Erythroblast (primary cell): ENCODE measurements around the gene MIER2.
"Not testable (repeated sequence)": the region's sequence is repeated elsewhere in the genome, so short reads cannot be mapped to it uniquely, and the experiment has no call there.

Experiments
- DNase-seq, 2 experiments: peaks; one replicate each; lab custom pipeline; 2025; lab: John Stamatoyannopoulos, UW
- GATA1 ChIP-seq: IDR thresholded peaks from 2 replicates; pipeline ENCODE4 v1.6.1; 2011; ENCODE audit warnings: low read depth, mild to moderate bottlenecking, control low read depth, low read length, moderate library complexity
- POLR2A ChIP-seq: IDR thresholded peaks from 2 replicates; pipeline ENCODE4 v1.6.1; 2011; ENCODE audit warnings: mild to moderate bottlenecking, low read length

Gene MIER2

GRCh38 chr19:384799-385169 lies 40.2 kb upstream of the MIER2 start:
- no peak for DNase-seq
- no peak for TF ChIP-seq POLR2A
- no peak for TF ChIP-seq GATA1

GRCh38 chr19:383922-384798 lies 39.6 kb upstream of the MIER2 start:
- no peak for TF ChIP-seq GATA1
- TF ChIP-seq POLR2A: no peak
- DNase-seq: peak in 1 of 2 experiments; percentile 16

- no peak for DNase-seq
- no peak for TF ChIP-seq GATA1
- TF ChIP-seq POLR2A: no peak
Measured at GRCh38 chr19:383040-383439, 38.4 kb upstream of the MIER2 start.

GRCh38 chr19:382578-382977 lies 38.0 kb upstream of the MIER2 start:
- DNase-seq: not testable (repeated sequence)

GRCh38 chr19:381901-382300 lies 37.3 kb upstream of the MIER2 start:
- DNase-seq: not testable (repeated sequence)

GRCh38 chr19:380618-381219 lies 36.1 kb upstream of the MIER2 start:
- DNase-seq: not testable (repeated sequence)

GRCh38 chr19:379796-380195 lies 35.2 kb upstream of the MIER2 start:
- DNase-seq: no peak
- no peak for TF ChIP-seq POLR2A
- no peak for TF ChIP-seq GATA1

GRCh38 chr19:378706-379105 lies 34.1 kb upstream of the MIER2 start:
- no peak for DNase-seq
- no peak for TF ChIP-seq POLR2A
- TF ChIP-seq GATA1: no peak

GRCh38 chr19:377801-378581 lies 33.4 kb upstream of the MIER2 start:
- no peak for DNase-seq
- TF ChIP-seq POLR2A: no peak

- TF ChIP-seq POLR2A (no peak), GATA1 (no peak)
- DNase-seq: no peak
Measured at GRCh38 chr19:376111-376470, 31.5 kb upstream of the MIER2 start.

GRCh38 chr19:375395-376110 lies 31.0 kb upstream of the MIER2 start:
- DNase-seq: no peak
- TF ChIP-seq GATA1: no peak
- TF ChIP-seq POLR2A: no peak

GRCh38 chr19:374886-375235 lies 30.3 kb upstream of the MIER2 start:
- DNase-seq: no peak
- no peak for TF ChIP-seq POLR2A
- TF ChIP-seq GATA1: no peak

GRCh38 chr19:374183-374885 lies 29.7 kb upstream of the MIER2 start:
- TF ChIP-seq GATA1 (no peak), POLR2A (no peak)
- DNase-seq: no peak
